Measurements from ENCODE around the gene CALR3.
"Not testable (repeated sequence)": the region's sequence is repeated elsewhere in the genome, so short reads cannot be mapped to it uniquely, and the experiment has no call there.

The CALR3 gene

DNA sequence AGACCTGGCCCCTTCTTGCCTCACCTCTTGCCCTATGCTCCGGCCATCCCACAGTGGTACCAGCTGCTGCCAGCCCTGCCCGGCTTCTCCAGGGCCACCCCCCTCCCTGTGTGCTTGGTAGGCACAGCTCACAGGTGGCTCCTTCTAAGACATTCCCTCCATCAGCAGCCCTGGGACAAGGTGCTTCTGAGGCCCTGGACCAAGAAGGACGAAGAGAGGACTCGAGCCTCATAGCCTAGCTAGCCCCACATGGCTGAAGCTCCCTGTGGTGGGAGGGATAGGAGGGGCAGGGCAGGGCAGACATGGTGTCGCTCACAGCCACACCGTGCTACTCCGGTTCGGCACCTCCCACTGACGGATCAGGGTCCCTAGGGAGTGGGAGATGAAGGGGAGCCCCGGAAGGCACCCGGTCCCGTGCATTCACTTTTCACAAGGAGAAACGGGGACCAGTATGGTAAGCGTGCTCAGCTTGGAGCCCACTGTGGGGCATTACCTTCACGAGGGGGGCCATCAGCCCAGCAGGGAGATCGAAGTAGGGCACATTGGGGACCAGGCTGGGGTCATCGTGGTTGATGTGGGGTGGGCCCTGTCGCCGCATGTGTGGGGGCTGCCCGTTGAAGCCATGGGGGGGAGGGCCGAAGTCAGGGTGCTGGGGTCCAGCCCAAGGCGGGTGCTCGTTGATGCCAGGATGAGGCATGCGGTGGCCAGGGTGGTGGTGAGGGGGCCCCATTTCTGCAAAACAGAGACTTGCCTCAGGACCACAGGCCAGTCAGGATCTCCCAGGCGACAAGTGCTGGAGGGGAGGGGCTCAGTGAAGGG is 26.8 kb upstream of the CALR3 start:
- no peak for DNase-seq

DNA sequence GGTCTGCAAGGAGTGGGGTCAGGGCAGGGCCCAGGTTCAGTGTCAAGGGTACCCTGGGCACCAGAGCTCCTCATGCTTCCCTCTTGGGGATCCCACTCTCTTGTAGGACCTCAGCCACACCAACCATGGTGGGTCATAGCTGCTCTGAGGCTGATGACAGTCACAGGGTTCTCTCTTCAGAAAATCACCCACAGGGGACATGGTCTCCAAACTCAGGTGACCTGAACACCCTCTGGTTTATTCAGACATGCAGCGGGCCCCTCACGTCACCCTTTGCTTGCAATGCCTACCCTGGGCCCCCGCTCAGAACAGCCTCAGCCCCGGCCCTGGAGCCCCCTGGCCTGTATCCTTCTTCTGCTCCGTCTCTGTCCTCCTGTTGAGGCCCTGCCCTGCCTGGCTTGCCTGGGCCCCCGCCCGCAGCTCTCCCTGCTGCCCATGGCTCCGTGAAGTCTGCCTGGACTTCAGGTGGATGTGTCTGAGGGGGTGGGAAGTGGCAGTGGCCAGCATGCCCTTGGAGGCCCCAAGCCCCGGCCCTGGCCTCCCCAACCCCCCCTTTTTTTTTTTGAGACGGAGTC is 25.8 kb upstream of the CALR3 start:
- DNase-seq, result no peak

DNA sequence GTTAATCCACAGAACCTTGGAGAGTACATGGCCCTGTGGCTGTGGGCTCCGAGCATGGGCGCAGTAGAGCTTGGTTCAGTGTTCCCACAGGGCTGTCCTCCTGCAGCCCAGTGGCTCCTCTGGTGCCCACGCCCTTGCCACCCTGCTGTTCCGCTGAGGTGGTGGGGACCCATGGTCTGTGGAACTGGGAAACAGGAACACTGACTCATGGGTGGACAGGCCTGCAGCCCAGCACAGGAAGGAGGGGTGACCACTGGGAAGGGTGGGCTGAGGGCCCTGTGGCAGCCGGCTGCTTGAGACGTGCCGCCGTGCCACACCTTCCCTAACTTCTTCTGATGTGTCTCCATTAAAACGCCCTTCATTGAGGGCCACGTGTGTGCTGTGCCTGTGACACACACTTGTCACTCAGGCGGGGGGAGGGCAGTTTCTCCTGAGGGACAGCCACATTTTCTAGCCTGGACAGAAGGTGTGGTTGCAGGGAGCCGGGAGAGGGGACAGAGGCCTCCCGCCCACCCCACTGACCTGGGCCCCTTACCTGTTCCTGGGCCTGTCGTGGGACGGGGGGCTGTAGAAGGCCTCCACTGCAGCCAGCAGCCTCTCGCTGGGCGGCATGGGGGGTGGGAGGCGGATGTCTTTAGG is 25.1 kb upstream of the CALR3 start:
- DNase-seq, result no peak

DNA sequence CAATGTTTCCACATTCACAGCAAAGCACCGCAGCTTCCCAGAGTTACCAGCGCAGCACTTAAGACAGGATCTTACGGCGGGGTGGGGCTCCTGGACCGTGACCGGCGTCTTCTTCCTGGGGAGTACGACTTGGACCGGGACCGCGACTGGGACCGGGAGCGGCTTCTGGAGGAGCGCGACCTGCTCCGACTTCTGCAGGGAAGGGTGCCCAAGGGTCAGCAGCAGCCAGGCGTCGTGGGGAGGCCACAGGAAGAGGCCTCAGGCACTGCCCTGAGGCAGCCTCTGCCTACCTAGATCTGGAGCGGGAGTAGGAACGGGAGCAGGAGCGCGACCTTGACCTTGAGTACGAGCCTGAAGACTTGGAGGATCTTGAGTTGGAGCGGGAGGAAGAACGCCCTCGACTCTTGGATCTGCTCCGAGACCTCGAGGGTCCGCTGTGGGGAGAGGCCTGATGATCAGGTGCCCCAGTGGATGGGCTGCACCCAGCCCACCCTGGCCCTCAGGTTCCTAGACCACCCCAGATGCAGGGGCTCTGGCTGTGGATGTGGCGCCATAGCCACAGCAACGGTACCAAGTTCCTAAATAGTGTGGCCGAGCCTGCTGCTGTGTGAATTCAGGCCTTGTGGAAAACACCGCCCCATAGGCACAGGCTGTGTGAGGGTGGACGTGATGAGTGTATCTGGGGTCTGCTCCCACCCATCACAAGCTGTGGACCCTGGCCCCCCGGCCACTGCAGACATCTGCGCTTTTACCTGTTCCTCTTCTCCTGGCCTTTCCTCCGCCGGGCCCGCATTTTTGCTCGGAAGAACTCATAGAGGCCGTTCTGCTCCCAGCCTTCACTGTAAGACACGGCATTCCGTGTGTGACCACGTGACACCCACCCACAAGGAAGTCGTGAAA is 24.4 kb upstream of the CALR3 start:
- no peak for DNase-seq

DNA sequence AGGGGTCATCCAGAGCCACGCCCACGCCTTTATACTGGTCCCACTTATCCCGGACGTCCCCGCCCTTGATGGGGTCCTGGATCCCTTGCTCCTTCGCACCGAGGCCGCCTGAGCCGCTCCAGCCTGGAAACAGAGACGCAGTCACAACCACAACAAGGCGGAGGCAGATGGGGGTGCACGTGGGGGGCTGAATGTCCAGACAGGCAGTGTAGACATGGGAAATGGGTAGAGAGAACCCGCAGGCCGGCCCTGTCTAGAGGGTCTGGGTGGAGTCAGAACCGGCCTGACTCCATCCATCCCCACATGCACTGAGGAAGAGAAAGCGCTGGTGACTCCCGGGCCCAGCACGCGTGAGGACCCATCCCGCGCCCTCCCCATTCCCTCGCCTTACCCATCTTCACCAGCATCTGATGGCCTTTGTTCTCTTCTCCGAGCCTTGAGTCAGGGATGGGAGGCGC is 23.3 kb upstream of the CALR3 start:
- no peak for DNase-seq

DNA sequence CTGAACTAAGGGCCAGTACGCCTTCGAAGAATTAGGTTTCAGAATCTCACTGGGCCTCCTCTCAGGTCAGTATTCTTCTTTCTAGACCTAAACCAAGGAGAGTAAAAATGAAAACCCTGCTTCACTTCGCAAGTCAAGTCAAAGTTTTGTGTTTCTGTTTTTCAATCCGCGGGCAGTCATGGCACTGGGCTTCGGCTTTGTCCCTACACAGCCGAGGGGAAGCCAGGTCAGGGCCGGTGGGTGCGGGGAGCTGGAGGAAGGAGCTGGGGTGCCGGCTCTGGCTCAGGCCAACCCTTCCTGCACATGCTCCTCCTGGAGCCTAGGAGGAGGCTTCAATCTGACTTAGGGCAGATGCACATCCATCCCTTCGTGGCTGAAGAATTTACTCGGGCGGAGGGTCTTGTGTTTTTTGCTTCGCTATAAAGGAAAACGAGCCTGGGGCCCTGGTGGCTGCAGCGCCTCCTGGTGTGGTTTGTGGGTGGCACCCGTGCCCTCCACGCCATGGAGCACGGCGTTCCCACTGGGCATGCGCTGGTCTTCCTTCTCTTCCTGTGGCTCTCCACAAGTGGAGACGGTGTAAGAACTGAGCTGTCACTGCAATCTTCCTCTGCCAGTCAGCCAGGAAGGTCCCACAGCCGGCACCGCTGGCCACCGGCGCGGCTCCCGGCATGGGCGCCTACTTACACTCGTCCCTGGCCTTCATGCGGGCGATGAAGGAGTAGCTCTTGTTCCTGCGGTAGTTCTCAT is 22.7 kb upstream of the CALR3 start:
- no peak for DNase-seq

DNA sequence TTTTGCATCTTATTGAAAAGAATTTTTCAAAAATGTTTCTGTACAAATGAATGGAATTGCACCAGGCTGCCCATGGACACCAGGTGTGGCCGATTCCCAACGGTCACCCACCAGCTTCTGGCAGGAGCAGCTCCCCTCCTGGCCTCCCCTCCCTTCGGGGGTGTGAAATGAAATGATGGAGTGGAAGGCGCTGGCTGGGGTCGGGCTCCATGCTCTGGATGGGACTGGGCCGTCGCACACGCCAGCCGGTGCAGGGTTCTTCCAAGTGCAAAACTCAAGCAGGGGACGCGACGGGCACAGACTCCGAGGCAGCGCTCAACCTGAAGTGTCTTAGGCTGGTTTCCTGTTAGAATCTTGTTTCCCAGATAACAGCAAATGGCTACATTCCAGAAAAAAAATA is 22.1 kb upstream of the CALR3 start:
- no peak for DNase-seq

DNA sequence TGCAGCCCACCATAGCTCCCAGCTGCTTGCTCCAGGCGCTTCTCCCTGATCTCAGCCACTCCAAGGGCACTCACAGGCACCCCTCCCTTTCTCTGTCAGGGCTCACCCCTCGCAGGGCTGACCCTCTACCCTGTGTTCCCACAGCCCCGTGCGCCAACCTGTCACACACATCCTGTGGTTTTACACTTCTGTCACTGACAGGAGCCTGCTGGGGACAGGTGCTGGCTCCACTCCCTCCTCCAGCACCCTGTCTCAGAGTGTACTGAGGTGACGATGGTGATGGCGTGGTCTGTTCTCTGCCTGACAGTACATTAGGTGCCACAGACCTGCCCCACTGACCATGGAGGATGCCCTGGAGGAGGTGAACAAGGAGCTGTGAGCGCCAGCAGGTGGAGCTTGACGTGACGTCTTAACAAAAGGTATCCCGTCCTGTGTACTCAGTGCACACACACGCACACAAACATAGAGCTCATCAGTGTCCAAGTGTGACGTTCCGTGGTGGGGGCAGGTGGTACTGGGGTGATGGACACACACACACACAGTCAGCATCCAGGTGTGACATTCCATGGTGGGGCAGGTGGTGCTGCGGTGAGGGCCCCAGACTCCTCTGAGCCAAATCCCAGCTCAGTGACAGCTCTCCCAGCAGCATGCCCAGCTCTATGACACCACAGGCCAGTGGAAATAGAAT is 21.1 kb upstream of the CALR3 start:
- DNase-seq, result no peak

DNA sequence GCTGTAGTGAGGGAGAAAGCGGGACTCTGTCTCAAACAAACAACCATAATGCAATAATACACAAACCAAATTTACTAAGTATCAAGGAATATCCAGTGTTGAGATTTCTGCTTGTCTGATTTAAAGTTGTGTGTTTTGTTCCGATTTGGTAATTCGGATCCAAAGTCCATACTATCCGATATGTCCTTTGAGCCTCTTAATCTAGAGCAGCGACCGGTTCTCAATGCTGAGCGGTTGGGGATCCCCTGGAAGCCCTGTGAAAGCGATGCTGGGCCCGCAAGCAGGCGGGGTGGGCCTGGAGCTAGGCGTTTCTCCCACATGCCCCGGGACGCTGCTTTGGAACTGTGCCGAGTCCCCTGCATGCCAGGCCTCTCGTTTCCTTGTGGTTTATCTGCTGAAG is 20.4 kb upstream of the CALR3 start:
- no peak for DNase-seq

DNA sequence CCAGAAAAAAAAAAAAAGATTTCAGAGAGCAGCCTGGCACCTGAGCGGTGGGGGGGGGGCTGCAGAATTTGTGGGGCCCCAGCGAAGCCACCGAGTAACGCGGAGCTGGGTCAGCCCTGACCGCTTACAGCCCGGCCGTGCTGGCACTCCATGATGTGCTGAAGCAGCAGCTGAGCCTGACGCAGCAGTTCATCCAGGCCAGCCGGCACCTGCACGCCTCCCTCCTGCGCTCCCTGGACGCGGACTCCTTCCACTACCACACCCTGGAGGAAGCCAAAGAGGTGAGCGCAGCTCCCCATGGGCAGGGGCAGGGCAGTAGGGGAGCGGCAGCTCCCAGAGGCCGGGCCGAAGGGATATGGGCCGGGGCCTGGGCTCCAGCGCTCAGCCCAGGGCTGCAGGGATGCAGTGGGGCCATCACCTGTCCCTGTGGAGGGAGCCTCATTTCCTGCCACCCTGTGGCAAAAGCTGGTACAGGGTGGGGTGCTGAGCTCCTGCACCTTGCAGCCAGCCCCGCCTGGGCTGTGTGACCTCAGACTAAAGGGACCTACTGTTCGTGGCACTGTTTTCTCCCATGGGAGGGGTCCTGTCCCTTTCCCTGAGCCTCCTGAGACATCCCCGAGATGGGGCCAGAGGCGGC is 18.5 kb upstream of the CALR3 start:
- no peak for DNase-seq

DNA sequence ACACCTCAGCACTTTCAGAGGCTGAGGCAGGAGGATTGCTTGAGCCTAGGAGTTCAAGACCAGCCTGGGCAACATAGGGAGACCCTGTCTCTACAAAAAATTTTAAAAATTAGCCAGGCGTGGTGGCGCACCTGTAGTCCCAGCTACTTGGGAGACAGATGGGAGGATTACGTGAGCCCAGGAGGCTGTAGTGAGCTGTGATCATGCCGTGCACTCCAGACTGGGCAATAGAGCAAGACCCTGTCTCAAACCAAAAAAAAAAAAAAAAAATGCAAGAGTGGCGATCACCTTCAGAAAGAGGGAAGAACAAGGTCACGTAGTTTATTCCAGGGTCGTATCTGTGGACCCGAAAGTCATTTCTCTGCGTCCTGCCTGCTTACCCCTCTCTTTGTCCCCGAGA is 16.6 kb upstream of the CALR3 start:
- DNase-seq, result not testable (repeated sequence)

DNA sequence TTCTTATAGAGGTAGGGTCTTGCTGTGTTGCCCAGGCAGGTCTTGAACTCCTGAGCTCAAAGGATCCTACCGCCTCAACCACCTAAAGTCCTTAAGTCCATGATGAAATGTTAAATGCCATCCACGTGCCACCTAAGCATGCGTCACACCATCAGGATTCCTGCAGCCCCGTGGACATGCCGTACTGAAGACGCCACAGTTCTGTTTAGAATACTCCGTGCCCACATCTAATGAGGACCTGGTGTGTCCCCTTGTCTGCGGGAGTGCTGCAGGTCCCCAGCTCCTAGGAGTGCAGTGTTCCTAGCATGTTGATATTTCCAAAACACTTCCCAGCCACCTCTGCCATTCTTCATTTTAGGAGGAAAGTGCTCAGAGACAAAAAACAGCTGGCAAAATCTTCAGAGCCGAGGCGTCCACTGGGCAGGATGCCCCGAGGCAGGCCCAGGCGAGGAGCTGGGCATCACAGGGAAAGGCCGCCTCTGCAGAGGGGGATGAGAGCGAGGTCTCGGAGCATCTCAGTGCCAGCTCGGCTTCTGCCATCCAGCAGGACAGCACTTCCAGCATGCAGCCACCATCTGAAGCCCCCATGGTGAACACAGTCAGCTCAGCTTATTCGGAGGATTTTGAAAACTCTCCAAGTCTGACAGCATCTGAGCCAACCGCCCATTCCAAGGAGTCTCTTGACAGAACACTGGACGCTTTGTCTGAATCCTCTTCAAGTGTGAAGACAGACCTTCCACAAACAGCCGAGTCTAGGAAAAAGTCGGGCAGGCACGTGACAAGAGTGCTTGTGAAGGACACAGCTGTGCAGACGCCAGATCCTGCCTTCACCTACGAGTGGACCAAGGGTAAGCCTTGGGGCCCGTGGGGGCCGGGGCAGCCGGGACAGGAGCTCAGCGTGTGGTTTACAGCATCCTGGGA is 13.4 kb upstream of the CALR3 start:
- DNase-seq, result no peak

DNA sequence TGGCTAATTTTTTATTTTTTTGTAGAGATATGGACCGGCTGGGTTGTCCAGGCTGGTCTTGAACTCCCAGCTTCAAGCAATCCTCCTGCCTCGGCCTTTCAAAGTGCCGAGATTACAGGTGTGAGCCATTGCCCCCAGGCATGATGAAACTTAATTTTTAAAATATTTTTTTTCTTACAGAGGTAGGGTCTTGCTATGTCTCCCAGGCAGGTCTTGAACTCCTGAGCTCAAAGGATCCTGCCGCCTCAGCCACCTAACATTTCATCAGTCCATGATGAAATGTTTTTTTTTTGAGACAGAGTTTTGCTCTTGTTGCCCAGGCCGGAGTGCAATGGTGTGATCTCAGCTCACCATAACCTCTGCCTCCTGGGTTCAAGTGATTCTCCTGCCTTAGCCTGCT is 12.6 kb upstream of the CALR3 start:
- DNase-seq, result no peak

DNA sequence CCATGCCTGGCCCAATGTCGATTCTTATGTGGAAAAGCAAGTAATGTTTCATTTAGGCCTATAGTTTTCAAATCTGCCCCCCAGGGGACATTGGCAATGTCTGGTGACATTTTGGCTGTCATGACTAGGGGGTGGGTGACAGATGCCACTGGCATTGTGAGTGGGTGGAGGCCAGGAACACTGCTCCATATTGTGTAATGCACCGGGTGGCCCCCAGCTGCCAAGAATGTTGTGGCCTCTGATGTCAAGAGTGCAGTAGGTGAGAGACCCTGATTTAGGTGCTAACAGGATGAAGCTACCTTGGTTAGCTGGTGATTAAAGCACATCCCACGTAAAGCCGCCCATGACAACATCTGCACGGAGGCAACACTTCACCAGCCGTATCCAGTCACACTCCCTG is 11.0 kb upstream of the CALR3 start:
- no peak for DNase-seq

DNA sequence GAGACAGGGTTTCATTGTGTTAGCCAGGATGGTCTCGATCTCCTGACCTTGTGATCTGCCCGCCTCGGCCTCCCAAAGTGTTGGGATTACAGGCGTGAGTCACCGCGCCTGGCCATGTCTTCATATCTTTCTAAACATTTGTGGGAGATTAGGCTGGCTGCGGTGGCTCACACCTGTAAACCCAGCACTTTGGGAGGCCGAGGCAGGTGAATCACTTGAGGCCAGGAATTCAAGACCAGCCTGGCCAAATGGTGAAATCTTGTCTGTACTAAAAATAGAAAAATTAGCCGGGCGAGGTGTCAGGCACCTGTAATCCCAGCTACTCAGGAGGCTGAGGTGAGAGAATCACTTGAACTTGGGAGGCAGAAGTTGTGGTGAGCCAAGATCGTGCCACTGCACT is 10.2 kb upstream of the CALR3 start:
- DNase-seq, result not testable (repeated sequence)

DNA sequence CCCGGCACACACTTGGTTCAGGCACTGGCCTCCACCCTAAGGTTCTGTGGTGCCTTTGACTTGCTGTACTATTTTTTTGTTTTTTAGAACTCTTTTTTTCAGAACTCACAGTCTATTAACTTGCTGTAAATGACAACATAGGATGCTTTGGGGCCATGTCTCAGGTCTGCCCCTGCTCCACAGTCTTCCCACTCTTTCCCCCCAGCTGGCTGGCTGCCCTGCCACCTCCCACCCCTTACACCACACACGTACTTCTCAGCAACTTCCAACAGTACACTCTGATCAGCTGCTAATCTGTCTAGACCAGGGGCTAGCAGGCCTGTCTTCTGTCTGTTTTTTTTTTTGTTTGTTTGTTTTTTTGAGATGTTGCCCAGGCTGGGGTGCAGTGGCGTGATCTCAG is 8.3 kb upstream of the CALR3 start:
- DNase-seq, result no peak

DNA sequence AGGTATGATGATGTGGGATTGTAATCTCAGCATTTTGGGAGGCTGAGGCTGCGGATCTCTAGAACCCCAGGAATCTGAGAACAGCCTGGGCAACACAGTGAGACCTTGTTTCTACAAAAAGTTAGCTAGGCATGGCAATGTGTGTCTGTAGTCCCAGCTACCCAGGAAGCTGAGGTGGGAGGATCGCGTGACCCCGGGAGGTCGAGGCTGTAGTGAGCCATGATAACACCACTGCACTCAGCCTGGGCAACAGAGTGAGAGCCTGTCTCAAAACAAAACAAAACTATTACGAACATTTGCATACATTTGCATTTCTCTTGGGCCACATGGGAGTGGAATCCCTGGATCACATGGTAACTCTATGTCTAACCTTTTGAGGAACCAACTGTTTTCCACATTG is 1.9 kb upstream of the CALR3 start:
- DNase-seq, result no peak

DNA sequence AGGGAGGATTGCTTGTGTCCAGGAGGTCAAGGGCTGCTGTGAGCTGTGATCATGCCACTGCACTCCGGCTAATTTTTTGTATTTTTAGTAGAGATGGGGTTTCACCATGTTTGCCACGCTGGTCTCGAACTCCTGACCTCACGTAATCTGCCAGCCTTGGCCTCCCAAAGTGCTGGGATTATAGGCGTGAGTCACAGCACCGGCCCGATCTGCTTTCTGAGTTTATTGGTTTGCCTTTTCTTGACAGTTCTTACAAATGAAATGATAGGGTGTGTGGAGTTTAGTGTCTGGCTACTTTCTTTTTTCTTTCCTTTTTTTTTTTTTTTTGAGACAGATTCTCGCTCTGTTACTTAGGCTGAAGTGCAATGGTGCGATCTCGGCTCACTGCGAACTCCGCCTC is 1.1 kb upstream of the CALR3 start:
- DNase-seq, result no peak

DNA sequence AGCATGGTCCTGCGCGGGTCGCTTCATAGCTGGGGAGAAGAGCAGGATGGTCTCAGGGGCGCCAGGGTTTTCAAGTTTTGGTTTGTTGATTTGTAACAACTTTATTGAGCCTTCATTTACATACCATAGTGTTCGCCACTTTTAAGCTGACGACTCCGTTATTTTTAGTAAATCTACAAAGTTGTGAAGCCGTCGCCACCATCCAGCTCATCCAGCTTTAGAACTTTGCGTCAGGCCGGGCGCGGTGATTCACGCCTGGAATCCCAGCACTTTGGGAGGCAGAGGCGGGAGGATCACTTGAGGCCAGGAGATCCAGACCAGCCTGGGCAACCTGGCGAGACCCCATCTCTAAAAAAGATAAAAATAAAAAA is 631 bp upstream of the CALR3 start:
- DNase-seq, result no peak

DNA sequence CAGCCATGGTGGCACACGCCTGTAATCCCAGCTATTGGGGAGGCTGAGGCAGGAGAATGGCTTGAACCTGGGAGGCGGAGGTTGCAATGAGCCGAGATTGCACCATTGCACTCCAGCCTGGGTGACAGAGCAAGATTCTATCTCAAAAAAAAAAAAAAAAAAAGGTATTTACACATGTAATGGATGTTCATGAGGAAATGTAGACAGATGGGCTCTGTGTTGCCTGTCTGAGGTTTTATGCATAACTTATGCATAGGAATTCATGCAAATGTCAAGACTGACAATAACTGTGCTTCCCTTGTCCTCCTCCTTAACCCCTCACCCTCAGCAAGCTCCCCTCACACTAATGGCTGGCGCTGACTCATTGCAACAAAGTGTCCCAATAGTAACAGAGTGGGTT is 9.5 kb downstream of the CALR3 start:
- DNase-seq, result not testable (repeated sequence)
